Activated CD4-positive, alpha-beta memory T cell treated with anti-CD3 and anti-CD28 coated beads, Interleukin-2, amount 10 ng/mL, durations not matched to agents 7 days and 5 days (primary cell): Measurements from ENCODE around the gene KLF18. TPM values are rescaled to one million over a fixed set of nuclear protein-coding genes. Genes with fewer than 3 reads are reported as not detected.

Source experiments
- CTCF ChIA-PET: fragments of 350-600 bp; sonication (Branson Sonifier 250); formaldehyde crosslinking; loops from one replicate; lab custom pipeline; 2021; ENCODE audit warnings: antibody characterized with exemption, inconsistent platforms; lab: Charles Lee
- POLR2A ChIA-PET: fragments of 350-600 bp; sonication (Branson Sonifier 250); formaldehyde crosslinking; loops from one replicate; lab custom pipeline; 2021; ENCODE audit warnings: antibody characterized with exemption; lab: Charles Lee
- DNase-seq: peaks from one replicate; pipeline ENCODE4 v3.0.0-alpha.2; 2020
- H3K27ac Mint-ChIP-seq: one replicate; pipeline ENCODE4 v1.8.0; 2021; ENCODE audit warnings: mild to moderate bottlenecking, mixed read lengths
- H3K27me3 Mint-ChIP-seq: one replicate; pipeline ENCODE4 v1.8.0; 2021; ENCODE audit warnings: mixed read lengths
- H3K36me3 Mint-ChIP-seq: one replicate; pipeline ENCODE4 v1.8.0; 2021; ENCODE audit warnings: low read depth, mixed read lengths
- H3K4me1 Mint-ChIP-seq: one replicate; pipeline ENCODE4 v1.8.0; 2021; ENCODE audit warnings: mixed read lengths
- H3K4me3 Mint-ChIP-seq: one replicate; pipeline ENCODE4 v1.8.0; 2021; ENCODE audit warnings: mild to moderate bottlenecking, mixed read lengths
- H3K9me3 Mint-ChIP-seq: one replicate; pipeline ENCODE4 v1.8.0; 2021; ENCODE audit warnings: mixed read lengths
- total RNA-seq, 2 experiments: library from RNA; stranded (reverse); gene quantifications; one replicate each; pipeline ENCODE4 v1.2.3, GENCODE V29; 2021

Gene KLF18
- not detected for total RNA-seq

DNA sequence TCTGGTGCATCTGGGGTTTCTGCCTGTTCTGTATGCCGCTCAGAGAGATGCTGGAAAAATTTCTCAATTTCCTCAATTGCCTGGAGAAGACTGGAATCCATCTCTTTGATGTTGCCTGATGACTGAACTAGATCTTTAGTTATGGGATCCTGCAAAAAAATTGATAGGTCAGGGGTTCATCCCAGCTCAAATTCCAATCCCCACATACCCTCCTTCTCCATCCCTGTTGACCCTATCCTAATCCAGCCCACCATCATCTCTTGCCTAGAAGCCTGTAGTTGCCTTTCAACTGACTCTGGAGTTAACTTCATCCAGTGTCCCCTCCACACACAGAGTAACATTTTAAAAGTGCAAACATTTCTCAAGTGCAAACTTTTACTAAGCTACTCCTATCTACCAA lies at the start of gene KLF18:
TSS of gene KLF18 (minus strand) at position 101 of the 400 bp plus-strand sequence. CDS start at position 101, 0 bp downstream.
- POLR2A ChIA-PET = no interaction called here
- DNase-seq = no peak
- Mint-ChIP-seq H3K4me3 (no peak within 1 kb of the TSS), H3K36me3 (peaks cover 6% of the 10 kb centered on the region), H3K27me3 (peaks cover 5% of the 10 kb centered on the region), H3K9me3 (peaks cover 12% of the 10 kb centered on the region), H3K4me1 (no peaks in the 10 kb centered on the region), H3K27ac (no peak within 1 kb of the TSS)
- CTCF ChIA-PET = no interaction called here

DNA sequence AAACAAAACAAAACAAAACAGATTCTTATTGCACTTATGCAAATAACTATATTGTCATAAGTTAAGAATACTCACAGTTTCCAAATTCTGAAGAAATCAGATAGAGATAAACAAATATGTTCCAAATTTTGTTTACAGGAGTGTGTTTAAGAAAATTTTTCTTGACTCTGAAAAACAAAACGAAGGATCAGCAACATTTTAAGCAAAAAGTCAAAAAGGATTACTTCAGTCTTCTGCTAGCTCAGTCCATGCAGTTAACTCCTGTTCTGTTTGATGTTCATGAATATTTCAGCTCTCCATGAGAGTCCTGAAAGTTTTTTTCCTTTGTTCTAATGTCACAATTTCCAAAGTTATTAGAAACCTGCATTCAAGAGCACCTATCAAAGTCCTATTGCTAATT lies 33.2 kb upstream of the KLF18 start:
- Mint-ChIP-seq H3K4me3 (no peak overlapping the region), H3K9me3 (peaks cover 13% of the 10 kb centered on the region), H3K27ac (no peak overlapping the region), H3K36me3 (peaks cover 7% of the 10 kb centered on the region), H3K4me1 (no peaks in the 10 kb centered on the region), H3K27me3 (peaks cover 15% of the 10 kb centered on the region)
- CTCF ChIA-PET = no interaction called here
- POLR2A ChIA-PET = no interaction called here
- no peak for DNase-seq

DNA sequence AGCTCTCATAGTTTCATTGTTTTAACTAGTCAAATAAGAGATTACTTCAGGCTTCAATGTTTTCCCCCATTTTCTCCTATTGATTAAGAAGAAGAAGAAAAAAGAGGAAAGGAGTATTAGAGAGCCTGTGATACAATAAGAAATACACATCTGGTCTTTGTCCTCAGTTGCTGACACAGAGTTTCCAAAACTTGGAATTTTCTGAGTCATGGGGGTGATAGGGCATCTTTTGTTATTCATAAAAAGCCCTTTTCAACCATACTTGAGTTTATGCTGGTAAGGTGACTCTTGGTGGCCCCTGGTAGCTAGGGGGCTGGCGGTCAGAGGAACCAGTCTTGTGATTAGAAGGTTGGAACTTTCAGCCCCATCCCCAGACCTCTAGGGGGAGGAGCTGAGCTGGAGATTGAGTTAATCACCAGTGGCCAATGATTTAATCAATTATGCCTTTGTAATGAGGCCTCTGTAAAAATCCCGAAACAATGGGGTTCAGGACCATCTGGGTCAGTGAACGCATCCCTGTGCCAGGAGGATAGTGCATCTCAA lies 28.9 kb upstream of the KLF18 start:
- Mint-ChIP-seq H3K9me3 (peaks cover 11% of the 10 kb centered on the region), H3K27me3 (peaks cover 21% of the 10 kb centered on the region), H3K4me3 (no peak overlapping the region), H3K36me3 (peaks cover 5% of the 10 kb centered on the region), H3K27ac (no peak overlapping the region), H3K4me1 (peaks cover 8% of the 10 kb centered on the region)
- CTCF ChIA-PET = interaction anchor here (1.1 kb wide), 1 partner anchor 42 kb away, joined by 3 read pairs; the partner anchor contains the start of gene DMAP1
- DNase-seq = no peak
- POLR2A ChIA-PET = no interaction called here

DNA sequence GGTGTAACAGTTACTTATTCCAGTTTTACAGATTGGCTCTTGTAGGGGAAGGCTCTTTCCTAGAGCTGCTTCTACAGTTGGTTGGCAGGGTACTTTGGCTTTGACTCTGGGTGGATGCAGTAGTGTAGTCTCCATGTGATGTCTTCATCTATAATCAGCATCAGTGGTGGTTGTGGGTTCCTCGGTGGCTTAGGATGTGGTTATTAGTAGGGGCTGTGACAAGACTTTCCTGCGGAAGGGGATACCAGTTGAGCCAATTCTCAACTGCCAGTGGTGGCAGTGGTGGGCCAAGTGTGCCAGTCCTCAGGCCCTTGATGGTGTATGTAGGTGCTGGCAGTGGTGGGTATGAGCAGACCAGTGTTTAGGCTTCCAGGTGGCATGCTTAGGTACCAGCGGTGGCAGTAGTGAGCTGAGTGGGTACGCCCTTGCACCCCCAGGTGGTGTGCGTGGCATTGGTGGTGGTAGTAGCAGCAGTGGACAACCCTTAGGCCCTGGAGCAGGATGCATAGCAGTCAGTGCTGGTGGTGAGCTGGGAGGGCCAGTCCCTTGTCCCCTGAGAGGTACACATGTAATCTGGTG lies 27.2 kb upstream of the KLF18 start:
- peak; percentile 49 for DNase-seq
- Mint-ChIP-seq H3K4me3 (no peak overlapping the region), H3K27ac (no peak overlapping the region), H3K4me1 (peaks cover 8% of the 10 kb centered on the region), H3K9me3 (peaks cover 3% of the 10 kb centered on the region), H3K27me3 (peaks cover 19% of the 10 kb centered on the region), H3K36me3 (no peaks in the 10 kb centered on the region)
- CTCF ChIA-PET = interaction anchor here (0.8 kb wide), 1 partner anchor 44 kb away, joined by 3 read pairs; no protein-coding TSS in a partner anchor
- POLR2A ChIA-PET = no interaction called here

DNA sequence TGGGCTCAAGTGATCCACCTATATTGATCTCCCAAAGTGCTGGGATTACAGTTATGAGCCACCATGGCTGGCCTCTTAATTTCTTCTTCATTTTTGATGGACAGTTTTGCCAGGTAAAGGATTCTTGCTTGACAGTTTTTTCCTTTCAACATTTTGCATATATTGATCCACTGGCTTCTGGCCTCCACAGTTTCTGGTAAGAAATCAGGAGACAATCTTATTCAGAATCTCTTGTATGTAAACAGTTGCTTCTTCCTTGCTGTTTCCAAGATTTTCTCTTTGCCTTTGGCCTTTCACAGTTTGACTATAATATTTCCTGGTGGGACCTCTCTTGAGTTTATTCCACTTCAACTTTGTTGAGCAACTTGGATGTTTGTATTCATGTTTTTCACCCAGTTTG lies 20.1 kb upstream of the KLF18 start:
- DNase-seq = no peak
- ChIA-PET POLR2A (interaction anchor here (0.6 kb wide), 1 partner anchor 39 kb away, joined by 3 read pairs; no protein-coding TSS in a partner anchor), CTCF (no interaction called here)
- Mint-ChIP-seq H3K36me3 (no peaks in the 10 kb centered on the region), H3K4me3 (no peak overlapping the region), H3K27ac (no peak overlapping the region), H3K4me1 (no peaks in the 10 kb centered on the region), H3K9me3 (no peaks in the 10 kb centered on the region), H3K27me3 (peaks cover 6% of the 10 kb centered on the region)

DNA sequence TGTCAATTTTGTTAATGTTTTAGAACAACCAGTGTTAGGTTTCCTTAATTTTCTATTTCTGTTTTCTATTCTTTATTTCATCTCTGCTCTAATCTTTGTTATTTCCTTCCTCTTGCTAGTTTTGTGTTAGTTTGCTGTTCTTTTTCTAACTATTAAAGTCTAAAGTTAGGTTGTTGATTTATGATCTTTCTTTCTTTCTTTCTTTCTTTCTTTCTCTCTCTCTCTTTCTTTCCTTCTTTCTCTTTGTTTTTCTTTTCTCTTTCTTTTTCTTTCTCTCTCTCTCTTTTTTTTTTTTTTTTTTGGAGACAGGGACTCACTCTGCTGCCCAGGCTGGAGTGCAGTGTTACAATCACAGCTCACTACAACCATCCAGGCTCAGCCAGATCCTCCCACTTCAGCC lies 17.4 kb upstream of the KLF18 start:
- H3K4me1 Mint-ChIP-seq = no peaks in the 10 kb centered on the region
- no peak overlapping the region for H3K4me3 Mint-ChIP-seq
- ChIA-PET POLR2A (no interaction called here), CTCF (no interaction called here)
- H3K36me3 Mint-ChIP-seq = no peaks in the 10 kb centered on the region
- no peaks in the 10 kb centered on the region for H3K9me3 Mint-ChIP-seq
- DNase-seq = no peak
- peaks cover 3% of the 10 kb centered on the region for H3K27me3 Mint-ChIP-seq
- H3K27ac Mint-ChIP-seq = no peak overlapping the region

DNA sequence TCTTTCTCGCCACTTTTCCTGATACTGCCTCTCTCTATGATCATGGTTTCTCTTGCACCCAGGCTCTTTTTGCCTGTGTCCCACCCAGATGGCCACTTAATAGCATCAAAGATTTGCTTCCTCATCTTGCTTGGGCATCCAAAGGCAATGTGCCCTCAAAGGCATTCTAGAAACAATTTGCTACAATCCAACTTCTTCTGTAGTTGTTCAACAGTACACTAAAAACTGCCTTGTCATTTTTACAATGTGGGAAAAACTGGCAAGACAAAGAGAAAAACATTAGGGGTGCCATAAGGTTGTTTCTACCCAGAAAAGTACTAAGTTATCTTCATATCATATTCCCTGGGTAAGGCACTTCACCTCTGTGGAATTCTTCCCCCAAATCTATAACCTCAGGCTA lies 16.5 kb upstream of the KLF18 start:
- H3K36me3 Mint-ChIP-seq = no peaks in the 10 kb centered on the region
- peaks cover 6% of the 10 kb centered on the region for H3K27me3 Mint-ChIP-seq
- no peaks in the 10 kb centered on the region for H3K4me1 Mint-ChIP-seq
- H3K4me3 Mint-ChIP-seq = no peak overlapping the region
- ChIA-PET CTCF (no interaction called here), POLR2A (no interaction called here)
- no peak overlapping the region for H3K27ac Mint-ChIP-seq
- DNase-seq = no peak
- no peaks in the 10 kb centered on the region for H3K9me3 Mint-ChIP-seq

DNA sequence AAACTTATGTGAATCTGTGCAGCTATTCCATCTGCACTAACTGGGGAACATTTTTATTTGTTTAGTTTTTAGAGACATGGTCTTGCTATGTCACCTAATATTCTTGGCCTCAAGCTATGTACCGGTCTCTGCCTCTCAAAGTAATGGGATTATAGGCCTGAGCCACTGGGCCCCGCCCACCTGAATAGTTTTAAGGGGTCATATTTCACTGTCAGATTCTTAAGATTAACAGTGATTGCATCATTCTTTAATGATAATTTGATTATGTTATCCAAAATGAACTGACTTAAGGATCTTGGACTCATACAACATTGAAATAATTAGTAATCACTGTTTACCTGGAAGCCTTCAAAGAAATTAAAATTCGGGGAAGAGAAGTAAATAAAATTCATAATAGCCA lies 12.6 kb upstream of the KLF18 start:
- Mint-ChIP-seq H3K4me1 (no peaks in the 10 kb centered on the region), H3K9me3 (no peaks in the 10 kb centered on the region), H3K27me3 (peaks cover 33% of the 10 kb centered on the region), H3K4me3 (no peak overlapping the region), H3K27ac (no peak overlapping the region), H3K36me3 (no peaks in the 10 kb centered on the region)
- DNase-seq = no peak
- ChIA-PET POLR2A (no interaction called here), CTCF (no interaction called here)

DNA sequence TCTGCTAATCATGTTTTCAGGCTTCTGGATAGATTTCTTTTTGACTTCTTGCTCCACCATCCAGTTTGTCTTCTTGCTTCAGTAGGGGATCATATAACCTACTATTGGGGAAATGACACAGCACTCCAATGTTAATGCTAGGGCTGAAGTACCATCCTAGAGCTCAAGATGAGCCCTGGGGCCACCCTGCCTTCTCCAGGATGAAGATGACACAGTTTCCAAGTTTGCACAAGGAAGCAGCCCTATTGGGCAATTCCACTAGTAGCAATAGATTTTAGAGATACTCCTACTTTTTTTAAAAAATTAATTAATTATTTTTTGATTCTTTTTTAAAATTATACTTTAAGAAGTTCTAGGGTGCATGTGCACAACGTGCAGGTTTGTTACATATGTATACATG lies 11.3 kb upstream of the KLF18 start:
- peaks cover 33% of the 10 kb centered on the region for H3K27me3 Mint-ChIP-seq
- H3K36me3 Mint-ChIP-seq = no peaks in the 10 kb centered on the region
- POLR2A ChIA-PET = no interaction called here
- no peaks in the 10 kb centered on the region for H3K4me1 Mint-ChIP-seq
- CTCF ChIA-PET = no interaction called here
- no peaks in the 10 kb centered on the region for H3K9me3 Mint-ChIP-seq
- DNase-seq = no peak
- H3K27ac Mint-ChIP-seq = no peak overlapping the region
- H3K4me3 Mint-ChIP-seq = no peak overlapping the region

DNA sequence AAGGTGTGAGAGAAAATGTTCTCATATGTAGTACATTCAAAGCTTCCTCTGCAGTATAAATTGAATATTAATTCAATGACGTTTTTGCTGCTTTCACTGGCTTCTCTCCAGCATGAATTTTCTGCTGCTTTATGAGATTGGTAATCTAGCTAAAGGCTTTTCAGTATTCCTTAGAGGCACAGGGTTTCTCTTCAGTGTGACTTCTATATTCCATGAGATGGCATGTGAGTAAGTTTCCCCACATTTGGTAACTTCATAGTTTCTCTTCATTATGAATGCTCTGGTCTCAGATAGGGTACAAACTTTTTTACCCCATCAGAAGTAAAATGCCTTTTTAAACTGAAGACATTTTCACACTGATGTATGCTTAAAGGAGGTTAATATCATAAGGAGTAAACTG lies 10.4 kb upstream of the KLF18 start:
- ChIA-PET CTCF (interaction anchor here (1.1 kb wide), 1 partner anchor 103 kb away, joined by 3 read pairs; no protein-coding TSS in a partner anchor), POLR2A (no interaction called here)
- Mint-ChIP-seq H3K4me1 (no peaks in the 10 kb centered on the region), H3K4me3 (no peak overlapping the region), H3K27ac (no peak overlapping the region), H3K27me3 (peaks cover 33% of the 10 kb centered on the region), H3K9me3 (no peaks in the 10 kb centered on the region), H3K36me3 (no peaks in the 10 kb centered on the region)
- no peak for DNase-seq

DNA sequence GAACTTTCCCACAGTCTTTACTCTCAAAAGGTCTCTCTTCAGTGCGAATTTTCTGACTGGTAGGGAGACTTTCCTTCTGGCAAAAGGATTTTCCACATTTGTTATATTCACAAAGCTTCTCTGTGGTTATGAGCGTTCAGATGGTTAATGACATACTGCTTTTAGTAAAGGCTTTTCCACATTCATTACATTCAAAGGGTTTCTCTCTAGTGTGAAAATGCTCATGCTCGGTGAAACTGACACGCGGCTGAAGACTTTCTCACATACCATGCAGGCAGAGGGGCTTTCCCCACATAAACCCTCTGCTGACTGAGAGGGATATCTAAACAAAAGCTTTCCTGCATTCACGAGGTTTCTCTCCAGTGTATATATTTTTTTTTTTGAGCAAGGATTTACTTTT lies 9.9 kb upstream of the KLF18 start:
- CTCF ChIA-PET = interaction anchor here (1.1 kb wide), 1 partner anchor 103 kb away, joined by 3 read pairs; no protein-coding TSS in a partner anchor
- H3K4me3 Mint-ChIP-seq = no peak overlapping the region

DNA sequence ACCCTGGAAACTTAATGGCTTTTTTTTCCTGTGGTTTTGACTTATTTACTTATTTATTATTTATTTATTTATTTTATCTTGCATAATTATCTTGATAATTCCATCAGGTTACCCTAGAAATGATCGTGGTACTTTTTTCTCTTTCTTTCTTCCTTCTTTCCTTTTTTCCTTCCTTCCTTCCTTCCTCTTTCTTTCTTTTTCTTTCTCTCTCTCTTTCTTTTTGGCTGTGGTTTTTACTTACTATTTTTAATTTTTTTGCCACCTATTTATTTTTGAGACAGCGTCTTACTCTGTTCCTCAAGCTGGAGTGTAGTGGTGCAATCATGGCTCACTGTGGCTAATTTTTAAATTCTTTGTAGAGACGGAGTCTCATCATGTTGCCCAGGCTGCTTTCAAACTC lies 6.2 kb upstream of the KLF18 start:
- Mint-ChIP-seq H3K9me3 (peaks cover 12% of the 10 kb centered on the region), H3K27me3 (peaks cover 30% of the 10 kb centered on the region), H3K4me1 (no peaks in the 10 kb centered on the region), H3K4me3 (no peak overlapping the region), H3K27ac (no peak overlapping the region), H3K36me3 (peaks cover 6% of the 10 kb centered on the region)
- DNase-seq = no peak
- ChIA-PET CTCF (interaction anchor here (0.7 kb wide), 1 partner anchor 459 kb away, joined by 6 read pairs; no protein-coding TSS in a partner anchor), POLR2A (no interaction called here)

More for the DNA sequence above, 9.9 kb upstream of the KLF18 start:
- peaks cover 33% of the 10 kb centered on the region for H3K27me3 Mint-ChIP-seq
- H3K9me3 Mint-ChIP-seq = no peaks in the 10 kb centered on the region
- H3K4me1 Mint-ChIP-seq = no peaks in the 10 kb centered on the region
- no peaks in the 10 kb centered on the region for H3K36me3 Mint-ChIP-seq
- DNase-seq = no peak
- POLR2A ChIA-PET = no interaction called here
- no peak overlapping the region for H3K27ac Mint-ChIP-seq

DNA sequence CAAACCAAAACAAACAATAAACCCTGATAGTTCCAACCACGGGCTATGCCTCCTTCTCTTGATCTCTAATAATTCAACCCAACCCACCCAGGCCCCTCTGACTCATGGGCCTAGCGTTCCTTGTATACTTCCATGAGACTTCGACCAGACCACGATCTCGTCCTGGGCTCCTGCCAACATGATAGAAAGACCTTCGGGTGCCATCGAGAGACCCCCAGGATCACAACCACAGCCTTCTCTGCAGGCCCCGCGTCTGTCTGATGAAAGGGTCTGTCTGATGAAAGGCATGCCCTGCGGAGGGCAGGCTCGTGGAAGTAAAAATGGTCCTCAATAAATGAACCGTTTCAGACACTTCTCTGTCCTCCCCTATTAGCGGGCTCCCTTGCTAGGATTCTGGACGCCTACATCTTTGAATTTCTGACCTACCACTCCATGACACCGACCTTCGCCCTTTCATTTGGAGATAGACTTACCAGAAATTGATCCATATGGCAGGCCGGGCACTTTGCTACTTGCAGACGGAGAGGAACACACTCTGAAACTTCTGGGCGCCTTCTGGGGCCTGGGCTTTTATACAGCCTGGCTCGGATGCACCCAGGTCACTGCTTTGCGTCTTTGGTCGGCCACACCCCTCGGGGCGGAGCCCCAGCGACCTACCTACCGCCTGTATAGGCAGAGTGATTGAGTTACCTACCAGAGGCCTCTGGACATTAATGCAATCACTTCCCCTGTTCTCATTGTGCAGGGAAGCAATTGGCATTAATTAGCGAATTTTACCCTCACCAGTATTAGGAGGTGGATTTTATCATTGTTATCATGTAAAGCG lies 5.3 kb upstream of the KLF18 start:
- H3K27me3 Mint-ChIP-seq = peaks cover 23% of the 10 kb centered on the region
- no peak for DNase-seq
- peaks cover 12% of the 10 kb centered on the region for H3K9me3 Mint-ChIP-seq
- H3K27ac Mint-ChIP-seq = no peak overlapping the region
- ChIA-PET CTCF (no interaction called here), POLR2A (no interaction called here)
- H3K4me1 Mint-ChIP-seq = no peaks in the 10 kb centered on the region
- H3K4me3 Mint-ChIP-seq = no peak overlapping the region
- H3K36me3 Mint-ChIP-seq = peaks cover 6% of the 10 kb centered on the region
